ENCODE measurements around the gene SLC12A9.

SLC12A9 gene

GRCh38 chr7:100864263-100864845 is 11.8 kb downstream of the SLC12A9 start:
- no peak overlapping the region for H3K4me3 ChIP-seq (ENCODE audit: low read depth, low read length)
- TF ChIP-seq, protein P1, sequence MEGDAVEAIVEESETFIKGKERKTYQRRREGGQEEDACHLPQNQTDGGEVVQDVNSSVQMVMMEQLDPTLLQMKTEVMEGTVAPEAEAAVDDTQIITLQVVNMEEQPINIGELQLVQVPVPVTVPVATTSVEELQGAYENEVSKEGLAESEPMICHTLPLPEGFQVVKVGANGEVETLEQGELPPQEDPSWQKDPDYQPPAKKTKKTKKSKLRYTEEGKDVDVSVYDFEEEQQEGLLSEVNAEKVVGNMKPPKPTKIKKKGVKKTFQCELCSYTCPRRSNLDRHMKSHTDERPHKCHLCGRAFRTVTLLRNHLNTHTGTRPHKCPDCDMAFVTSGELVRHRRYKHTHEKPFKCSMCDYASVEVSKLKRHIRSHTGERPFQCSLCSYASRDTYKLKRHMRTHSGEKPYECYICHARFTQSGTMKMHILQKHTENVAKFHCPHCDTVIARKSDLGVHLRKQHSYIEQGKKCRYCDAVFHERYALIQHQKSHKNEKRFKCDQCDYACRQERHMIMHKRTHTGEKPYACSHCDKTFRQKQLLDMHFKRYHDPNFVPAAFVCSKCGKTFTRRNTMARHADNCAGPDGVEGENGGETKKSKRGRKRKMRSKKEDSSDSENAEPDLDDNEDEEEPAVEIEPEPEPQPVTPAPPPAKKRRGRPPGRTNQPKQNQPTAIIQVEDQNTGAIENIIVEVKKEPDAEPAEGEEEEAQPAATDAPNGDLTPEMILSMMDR (IDR thresholded peaks at IDR 0.05; ENCODE audit: borderline replicate concordance, insufficient read depth, low read depth, low read length): no peak

GRCh38 chr7:100865372-100865911 is 12.9 kb downstream of the SLC12A9 start:
- TF ChIP-seq, protein P1 (IDR thresholded peaks at IDR 0.05; ENCODE audit: borderline replicate concordance, insufficient read depth, low read depth, low read length): no peak

GRCh38 chr7:100865938-100866728 is 13.6 kb downstream of the SLC12A9 start:
- TF ChIP-seq, protein P1 (IDR thresholded peaks at IDR 0.05; ENCODE audit: borderline replicate concordance, insufficient read depth, low read depth, low read length): no peak
- H3K4me3 ChIP-seq (ENCODE audit: low read depth, low read length): peak overlapping the region; percentile 93

More at GRCh38 chr7:100865372-100865911, 12.9 kb downstream of the SLC12A9 start:
- H3K4me3 ChIP-seq (ENCODE audit: low read depth, low read length): no peak overlapping the region

DNA sequence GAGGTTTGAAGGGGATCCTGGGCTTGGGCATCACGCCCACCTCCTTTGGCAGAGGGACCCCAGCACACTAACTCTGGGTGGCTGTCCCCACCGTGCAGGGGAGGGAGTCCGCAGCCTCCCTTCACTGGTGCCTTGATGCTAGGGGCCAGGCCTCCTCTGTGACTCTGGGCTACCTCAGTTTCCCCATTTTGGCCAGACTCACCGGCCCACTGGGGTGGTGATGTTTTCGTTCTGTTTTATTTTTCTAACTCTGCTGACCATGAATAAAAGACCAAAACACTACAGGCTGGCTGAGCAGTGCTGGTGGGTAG is 14.2 kb downstream of the SLC12A9 start:
- TF ChIP-seq, protein P1 (IDR thresholded peaks at IDR 0.05; ENCODE audit: borderline replicate concordance, insufficient read depth, low read depth, low read length): no peak
- H3K4me3 ChIP-seq (ENCODE audit: low read depth, low read length): peak overlapping the region; percentile 93

DNA sequence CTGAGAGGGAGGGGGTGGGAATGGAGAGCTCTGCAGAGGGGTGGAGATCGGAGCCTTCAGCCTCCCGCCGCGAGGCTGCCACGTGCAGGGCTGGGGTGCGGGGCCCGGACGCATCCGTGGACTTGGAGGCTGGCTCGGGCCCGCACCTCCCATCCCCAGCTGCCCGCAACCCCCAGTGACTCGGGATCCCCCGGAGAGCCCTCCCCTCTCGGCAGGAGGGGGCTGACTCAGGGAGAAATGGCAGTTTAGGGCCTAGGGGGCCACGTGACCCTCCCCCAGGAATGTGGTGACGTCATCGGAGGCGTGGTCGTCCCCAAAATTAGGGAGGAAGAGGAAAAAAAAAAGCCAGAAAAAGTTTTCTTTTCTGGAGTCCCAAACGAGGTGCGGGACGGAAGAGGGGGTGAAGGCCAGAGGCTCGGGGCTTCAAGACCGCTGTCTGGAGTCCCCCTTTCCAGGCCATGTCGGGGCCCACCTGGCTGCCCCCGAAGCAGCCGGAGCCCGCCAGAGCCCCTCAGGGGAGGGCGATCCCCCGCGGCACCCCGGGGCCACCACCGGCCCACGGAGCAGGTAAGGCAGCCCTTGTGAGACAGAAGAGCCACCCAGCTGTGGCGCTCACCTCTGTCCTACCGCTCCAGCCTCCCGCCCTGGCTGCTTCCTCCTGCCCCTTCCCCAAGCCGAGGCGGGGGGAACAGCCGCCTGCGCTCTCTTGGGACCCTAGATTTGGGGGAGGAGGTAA is 14.7 kb downstream of the SLC12A9 start, which contains the start of gene TRIP6:
TSS of gene TRIP6 (plus strand) at position 348 of the 736 bp plus-strand sequence. CDS start at position 459, 111 bp downstream.
- H3K4me3 ChIP-seq (ENCODE audit: low read depth, low read length): peak within 1 kb of the TSS; percentile 93
- TF ChIP-seq, protein P1 (IDR thresholded peaks at IDR 0.05; ENCODE audit: borderline replicate concordance, insufficient read depth, low read depth, low read length): no peak

GRCh38 chr7:100867776-100868485 is 15.4 kb downstream of the SLC12A9 start:
- H3K4me3 ChIP-seq (ENCODE audit: low read depth, low read length): peak overlapping the region; percentile 93
- TF ChIP-seq, protein P1 (IDR thresholded peaks at IDR 0.05; ENCODE audit: borderline replicate concordance, insufficient read depth, low read depth, low read length): no peak
